Measurements from ENCODE around the gene PRKCB. TPM values are rescaled to one million over a fixed set of nuclear protein-coding genes. Genes with fewer than 3 reads are reported as not detected.

Gene PRKCB
- polyA plus RNA-seq, 2 of the 4 experiments (the other 2 are of a cell fraction): 0.09 to 0.22 TPM

DNA sequence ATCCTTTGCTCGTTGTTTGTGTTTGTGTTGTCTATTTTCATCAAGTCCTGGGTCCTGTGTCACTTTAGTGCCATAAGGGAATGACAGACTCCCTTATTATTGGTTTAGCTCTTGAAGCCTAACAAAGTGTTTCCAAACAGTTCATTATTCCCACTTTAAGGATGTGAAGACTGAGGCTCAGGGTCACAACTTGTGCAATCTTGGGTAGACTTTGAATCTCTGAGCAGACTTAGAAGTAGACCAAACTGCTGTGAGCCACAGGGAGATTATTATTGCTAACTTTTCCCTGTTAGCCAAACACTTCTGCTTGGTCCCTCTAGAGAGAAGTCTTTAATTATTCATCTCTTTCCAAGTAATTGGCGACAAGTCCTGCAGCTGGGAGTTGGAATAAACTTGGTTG lies 31.8 kb downstream of the PRKCB start:
- Histone ChIP-seq H3K4me2 (no peak overlapping the region), H3K4me3 (no peak overlapping the region), H3K4me1 (no peaks in the 10 kb centered on the region), H3K27ac (no peak overlapping the region), H3K9me3 (no peaks in the 10 kb centered on the region)
- TF ChIP-seq RNF2 (IDR thresholded peaks at IDR 0.05; ENCODE audit: borderline replicate concordance, low read depth): no peak
- no peak for TF ChIP-seq JUNB (IDR thresholded peaks at IDR 0.05)
- TF ChIP-seq RFX5 (IDR thresholded peaks at IDR 0.05): no peak
- TF ChIP-seq KDM1A (IDR thresholded peaks at IDR 0.05; ENCODE audit: low read depth): no peak
- TF ChIP-seq GATA3 (IDR thresholded peaks at IDR 0.05; ENCODE audit: borderline replicate concordance): no peak
- TF ChIP-seq FOSB (CRISPR knock-in tag; IDR thresholded peaks at IDR 0.05): no peak
- TF ChIP-seq PHF8 (IDR thresholded peaks at IDR 0.05; ENCODE audit: borderline replicate concordance, low read depth): no peak
- TF ChIP-seq, protein P1, sequence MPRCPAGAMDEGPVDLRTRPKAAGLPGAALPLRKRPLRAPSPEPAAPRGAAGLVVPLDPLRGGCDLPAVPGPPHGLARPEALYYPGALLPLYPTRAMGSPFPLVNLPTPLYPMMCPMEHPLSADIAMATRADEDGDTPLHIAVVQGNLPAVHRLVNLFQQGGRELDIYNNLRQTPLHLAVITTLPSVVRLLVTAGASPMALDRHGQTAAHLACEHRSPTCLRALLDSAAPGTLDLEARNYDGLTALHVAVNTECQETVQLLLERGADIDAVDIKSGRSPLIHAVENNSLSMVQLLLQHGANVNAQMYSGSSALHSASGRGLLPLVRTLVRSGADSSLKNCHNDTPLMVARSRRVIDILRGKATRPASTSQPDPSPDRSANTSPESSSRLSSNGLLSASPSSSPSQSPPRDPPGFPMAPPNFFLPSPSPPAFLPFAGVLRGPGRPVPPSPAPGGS (IDR thresholded peaks at IDR 0.05): no peak
- TF ChIP-seq BHLHE40 (IDR thresholded peaks at IDR 0.05; ENCODE audit: low read depth, low read length): no peak
- TF ChIP-seq EHMT2 (IDR thresholded peaks at IDR 0.05; ENCODE audit: low read depth): no peak
- TF ChIP-seq TP53 (CRISPR knock-in tag; IDR thresholded peaks at IDR 0.05): no peak
- TF ChIP-seq MAFK (IDR thresholded peaks at IDR 0.05; ENCODE audit: partially characterized antibody): no peak
- FAIRE-seq (no peak), ATAC-seq (no peak), DNase-seq (ENCODE audit: low read depth in 1 of 2, low spot score in 1 of 2) (no peak)
- 19% methylated on average over 2 of the region's 2 CpGs for WGBS (ENCODE audit: missing lambda C conversion rate)
- CTCF ChIA-PET: interaction anchor here (1.2 kb wide), 1 partner anchor 143 kb away, joined by 4 read pairs; no protein-coding TSS in a partner anchor
- POLR2A ChIA-PET: no interaction called here

DNA sequence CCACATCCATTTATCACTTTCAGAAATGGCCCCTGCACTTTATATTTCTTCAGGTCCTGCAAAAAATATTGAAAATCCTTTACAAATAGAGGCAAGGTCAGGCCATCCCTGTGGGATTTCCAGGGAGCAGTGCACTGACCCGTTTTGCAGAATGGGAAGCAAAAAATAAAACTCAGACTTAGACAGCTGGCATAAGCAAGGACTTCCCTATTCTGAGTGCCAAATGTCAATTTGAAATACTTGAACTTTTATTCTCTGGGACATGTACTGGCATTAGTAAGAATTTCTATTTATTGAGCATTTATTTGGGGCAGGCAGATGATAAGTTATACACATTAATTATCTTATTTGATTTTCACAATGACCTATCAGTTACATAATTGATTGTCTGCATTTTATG lies 32.4 kb downstream of the PRKCB start:
- no peak for ATAC-seq
- H3K4me1 ChIP-seq: no peaks in the 10 kb centered on the region
- H3K4me3 ChIP-seq: no peak overlapping the region
- WGBS (ENCODE audit: missing lambda C conversion rate): 0% methylated on average over 1 of the region's 1 CpG
- ChIA-PET POLR2A (no interaction called here), CTCF (interaction anchor here (1.2 kb wide), 1 partner anchor 142 kb away, joined by 4 read pairs; no protein-coding TSS in a partner anchor)
- FAIRE-seq: no peak
- no peak for DNase-seq (ENCODE audit: low read depth in 1 of 2, low spot score in 1 of 2)
- no peak overlapping the region for H3K4me2 ChIP-seq
- TF ChIP-seq RCOR1 (IDR thresholded peaks at IDR 0.05; ENCODE audit: low read depth, low read length) (no peak), MYC (IDR thresholded peaks at IDR 0.05; ENCODE audit: borderline replicate concordance, low read length) (no peak)
- TF ChIP-seq, protein P2, sequence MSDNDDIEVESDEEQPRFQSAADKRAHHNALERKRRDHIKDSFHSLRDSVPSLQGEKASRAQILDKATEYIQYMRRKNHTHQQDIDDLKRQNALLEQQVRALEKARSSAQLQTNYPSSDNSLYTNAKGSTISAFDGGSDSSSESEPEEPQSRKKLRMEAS (IDR thresholded peaks at IDR 0.05): no peak
- H3K9me3 ChIP-seq: no peaks in the 10 kb centered on the region
- H3K27ac ChIP-seq: no peak overlapping the region

DNA sequence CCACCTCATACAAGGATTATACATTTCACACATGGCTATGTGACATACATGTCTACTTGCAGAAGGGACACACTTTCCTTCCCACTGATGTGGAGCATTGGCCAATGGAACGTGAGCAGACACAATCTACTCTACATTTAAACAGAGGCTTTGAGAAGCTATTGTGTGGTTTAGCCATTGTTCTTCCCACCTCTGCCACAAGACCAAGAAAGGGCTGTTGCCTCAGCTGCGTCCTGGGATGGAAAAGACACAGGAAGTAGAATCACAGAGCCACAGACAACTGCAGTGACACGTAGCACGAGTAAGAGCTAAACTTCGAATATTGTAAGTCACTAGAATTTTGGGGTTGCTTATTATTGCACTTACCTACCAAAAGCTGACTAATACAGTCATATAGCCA lies 33.3 kb downstream of the PRKCB start:
- Histone ChIP-seq H3K4me2 (no peak overlapping the region), H3K9me3 (no peaks in the 10 kb centered on the region), H3K27ac (no peak overlapping the region), H3K4me1 (no peaks in the 10 kb centered on the region), H3K4me3 (no peak overlapping the region)
- ATAC-seq (no peak), DNase-seq (ENCODE audit: low read depth in 1 of 2, low spot score in 1 of 2) (no peak), FAIRE-seq (no peak)
- TF ChIP-seq HOXB5 (CRISPR knock-in tag; IDR thresholded peaks at IDR 0.05): no peak
- TF ChIP-seq, protein P3, sequence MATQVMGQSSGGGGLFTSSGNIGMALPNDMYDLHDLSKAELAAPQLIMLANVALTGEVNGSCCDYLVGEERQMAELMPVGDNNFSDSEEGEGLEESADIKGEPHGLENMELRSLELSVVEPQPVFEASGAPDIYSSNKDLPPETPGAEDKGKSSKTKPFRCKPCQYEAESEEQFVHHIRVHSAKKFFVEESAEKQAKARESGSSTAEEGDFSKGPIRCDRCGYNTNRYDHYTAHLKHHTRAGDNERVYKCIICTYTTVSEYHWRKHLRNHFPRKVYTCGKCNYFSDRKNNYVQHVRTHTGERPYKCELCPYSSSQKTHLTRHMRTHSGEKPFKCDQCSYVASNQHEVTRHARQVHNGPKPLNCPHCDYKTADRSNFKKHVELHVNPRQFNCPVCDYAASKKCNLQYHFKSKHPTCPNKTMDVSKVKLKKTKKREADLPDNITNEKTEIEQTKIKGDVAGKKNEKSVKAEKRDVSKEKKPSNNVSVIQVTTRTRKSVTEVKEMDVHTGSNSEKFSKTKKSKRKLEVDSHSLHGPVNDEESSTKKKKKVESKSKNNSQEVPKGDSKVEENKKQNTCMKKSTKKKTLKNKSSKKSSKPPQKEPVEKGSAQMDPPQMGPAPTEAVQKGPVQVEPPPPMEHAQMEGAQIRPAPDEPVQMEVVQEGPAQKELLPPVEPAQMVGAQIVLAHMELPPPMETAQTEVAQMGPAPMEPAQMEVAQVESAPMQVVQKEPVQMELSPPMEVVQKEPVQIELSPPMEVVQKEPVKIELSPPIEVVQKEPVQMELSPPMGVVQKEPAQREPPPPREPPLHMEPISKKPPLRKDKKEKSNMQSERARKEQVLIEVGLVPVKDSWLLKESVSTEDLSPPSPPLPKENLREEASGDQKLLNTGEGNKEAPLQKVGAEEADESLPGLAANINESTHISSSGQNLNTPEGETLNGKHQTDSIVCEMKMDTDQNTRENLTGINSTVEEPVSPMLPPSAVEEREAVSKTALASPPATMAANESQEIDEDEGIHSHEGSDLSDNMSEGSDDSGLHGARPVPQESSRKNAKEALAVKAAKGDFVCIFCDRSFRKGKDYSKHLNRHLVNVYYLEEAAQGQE (IDR thresholded peaks at IDR 0.05): no peak
- no peak for TF ChIP-seq HEYL (CRISPR knock-in tag; IDR thresholded peaks at IDR 0.05)
- no peak for TF ChIP-seq SREBF2 (IDR thresholded peaks at IDR 0.05)
- TF ChIP-seq, protein P4, sequence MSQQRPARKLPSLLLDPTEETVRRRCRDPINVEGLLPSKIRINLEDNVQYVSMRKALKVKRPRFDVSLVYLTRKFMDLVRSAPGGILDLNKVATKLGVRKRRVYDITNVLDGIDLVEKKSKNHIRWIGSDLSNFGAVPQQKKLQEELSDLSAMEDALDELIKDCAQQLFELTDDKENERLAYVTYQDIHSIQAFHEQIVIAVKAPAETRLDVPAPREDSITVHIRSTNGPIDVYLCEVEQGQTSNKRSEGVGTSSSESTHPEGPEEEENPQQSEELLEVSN (IDR thresholded peaks at IDR 0.05; ENCODE audit: borderline replicate concordance, low read depth): no peak
- TF ChIP-seq RNF2 (IDR thresholded peaks at IDR 0.05; ENCODE audit: borderline replicate concordance, low read depth): no peak
- TF ChIP-seq, protein P5, sequence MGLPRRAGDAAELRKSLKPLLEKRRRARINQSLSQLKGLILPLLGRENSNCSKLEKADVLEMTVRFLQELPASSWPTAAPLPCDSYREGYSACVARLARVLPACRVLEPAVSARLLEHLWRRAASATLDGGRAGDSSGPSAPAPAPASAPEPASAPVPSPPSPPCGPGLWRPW (IDR thresholded peaks at IDR 0.05): no peak
- TF ChIP-seq POLR2A (IDR thresholded peaks at IDR 0.05; ENCODE audit: low read length): no peak
- TF ChIP-seq JUNB (IDR thresholded peaks at IDR 0.05): no peak
- CTCF ChIA-PET: interaction anchor here (1.1 kb wide), 1 partner anchor 8 kb away, joined by 5 read pairs; no protein-coding TSS in a partner anchor
- POLR2A ChIA-PET: no interaction called here
- WGBS (ENCODE audit: missing lambda C conversion rate): 35% methylated on average over 5 of the region's 5 CpGs

Data from A549 (cell line).